Lower lobe of right lung (tissue), 2 donors: ENCODE results near the gene WDFY4. TPM values are rescaled to one million over a fixed set of nuclear protein-coding genes. Genes with fewer than 3 reads are reported as not detected.

Experiments used
- ATAC-seq, 2 donors: fragments of 200-7000 bp; cut with Tn5 transposase; one replicate each; pipeline ENCODE4 v1.9.1; 2020 to 2022; ENCODE audit warnings: mild to moderate bottlenecking in 2 of 2, moderate library complexity in 2 of 2
- DNase-seq: peaks from one replicate; pipeline ENCODE4 v3.0.0-alpha.2; 2020
- H3K27ac ChIP-seq: fragments of 200-600 bp; one replicate; pipeline ENCODE4 v1.8.0; 2022
- H3K27me3 ChIP-seq: fragments of 200-600 bp; one replicate; pipeline ENCODE4 v1.8.0; 2022; ENCODE audit warnings: low read depth
- H3K36me3 ChIP-seq: fragments of 200-600 bp; one replicate; pipeline ENCODE4 v1.8.0; 2022; ENCODE audit warnings: mild to moderate bottlenecking
- H3K4me1 ChIP-seq: fragments of 200-600 bp; one replicate; pipeline ENCODE4 v1.8.0; 2022
- H3K4me3 ChIP-seq: fragments of 200-600 bp; one replicate; pipeline ENCODE4 v1.8.0; 2022; ENCODE audit warnings: mild to moderate bottlenecking
- H3K9me3 ChIP-seq: fragments of 200-600 bp; one replicate; pipeline ENCODE4 v1.8.0; 2022
- CTCF ChIP-seq: fragments of 200-600 bp; IDR thresholded peaks from one replicate; pipeline ENCODE4 v1.8.0; 2022; ENCODE audit warnings: antibody characterized with exemption, mild to moderate bottlenecking
- intact Hi-C: fragments of 100-400 bp; cut with DNase I; formaldehyde crosslinking; loops from one replicate; pipeline ENCODE4 v1.11.0; 2022
- total RNA-seq: library from RNA; stranded (reverse); fragmentation: NEBNext Ultra II Directional; extraction: Animal tissue kit (Norgen Biotek cat#: 25700); gene quantifications from one replicate; pipeline ENCODE4 v1.2.1, GENCODE V29; 2021
- donor health status: DM: no; HTN: yes; CAD: no; lungs with severe emphysema.

WDFY4 gene
- total RNA-seq, 1 donor from 2014 or later: 44.4 TPM

GRCh38 chr10:48813825-48814224 lies 129.2 kb downstream of the WDFY4 start:
- TF ChIP-seq CTCF: no peak
- ATAC-seq (no peak), DNase-seq (no peak)
- intact Hi-C loops: no loop called here
- H3K4me1 ChIP-seq: no peaks in the 10 kb centered on the region
- no peaks in the 10 kb centered on the region for H3K9me3 ChIP-seq
- no peaks in the 10 kb centered on the region for H3K27me3 ChIP-seq
- H3K4me3 ChIP-seq: no peak overlapping the region
- H3K36me3 ChIP-seq: peaks cover 10% of the 10 kb centered on the region
- H3K27ac ChIP-seq: no peak overlapping the region

- no peak for TF ChIP-seq CTCF
- peaks cover 10% of the 10 kb centered on the region for H3K36me3 ChIP-seq
- intact Hi-C loops: no loop called here
- no peaks in the 10 kb centered on the region for H3K4me1 ChIP-seq
- no peaks in the 10 kb centered on the region for H3K9me3 ChIP-seq
- H3K27me3 ChIP-seq: no peaks in the 10 kb centered on the region
- no peak overlapping the region for H3K27ac ChIP-seq
- no peak overlapping the region for H3K4me3 ChIP-seq
- DNase-seq (no peak), ATAC-seq (no peak)
Observed at GRCh38 chr10:48814933-48815332, 130.3 kb downstream of the WDFY4 start.

- Histone ChIP-seq H3K27me3 (no peaks in the 10 kb centered on the region), H3K9me3 (no peaks in the 10 kb centered on the region), H3K4me1 (no peaks in the 10 kb centered on the region), H3K27ac (no peak overlapping the region), H3K4me3 (no peak overlapping the region), H3K36me3 (peaks cover 10% of the 10 kb centered on the region)
- intact Hi-C loops: no loop called here
- no peak for TF ChIP-seq CTCF
- no peak for ATAC-seq
- DNase-seq: no peak
Observed at GRCh38 chr10:48817141-48817540, 132.5 kb downstream of the WDFY4 start.

- no peak overlapping the region for H3K4me3 ChIP-seq
- H3K27ac ChIP-seq: no peak overlapping the region
- peaks cover 10% of the 10 kb centered on the region for H3K36me3 ChIP-seq
- no peak for ATAC-seq
- H3K4me1 ChIP-seq: no peaks in the 10 kb centered on the region
- TF ChIP-seq CTCF: no peak
- H3K9me3 ChIP-seq: no peaks in the 10 kb centered on the region
- H3K27me3 ChIP-seq: no peaks in the 10 kb centered on the region
- intact Hi-C loops: no loop called here
- no peak for DNase-seq
Observed at GRCh38 chr10:48818081-48818480, 133.4 kb downstream of the WDFY4 start.

GRCh38 chr10:48818861-48819520 lies 134.3 kb downstream of the WDFY4 start:
- no peak for ATAC-seq
- Histone ChIP-seq H3K27me3 (no peaks in the 10 kb centered on the region), H3K27ac (no peak overlapping the region), H3K4me3 (no peak overlapping the region), H3K4me1 (no peaks in the 10 kb centered on the region), H3K36me3 (peaks cover 6% of the 10 kb centered on the region), H3K9me3 (no peaks in the 10 kb centered on the region)
- DNase-seq: no peak
- no peak for TF ChIP-seq CTCF
- intact Hi-C loops: no loop called here

- no peaks in the 10 kb centered on the region for H3K4me1 ChIP-seq
- no peak for ATAC-seq
- H3K27ac ChIP-seq: no peak overlapping the region
- no peaks in the 10 kb centered on the region for H3K9me3 ChIP-seq
- no peak overlapping the region for H3K4me3 ChIP-seq
- no peak for TF ChIP-seq CTCF
- intact Hi-C loops: no loop called here
- H3K27me3 ChIP-seq: no peaks in the 10 kb centered on the region
- no peak for DNase-seq
- H3K36me3 ChIP-seq: no peaks in the 10 kb centered on the region
Observed at GRCh38 chr10:48819783-48820182, 135.1 kb downstream of the WDFY4 start.
